Measurements from ENCODE around the gene CDC45.

- no peak for TF ChIP-seq EZH2 (IDR thresholded peaks at IDR 0.05; ENCODE audit: low read length, missing control alignments)
- TF ChIP-seq CTCF (conservative IDR thresholded peaks at IDR 0.05 in 1 of 2, IDR thresholded peaks at IDR 0.05 in 1 of 2; ENCODE audit: low read depth in 1 of 2, low read length in 2 of 2): no peak
These were observed at the start of gene CDC45 for GRCh38 chr22:19479355-19480172.

Measured in fibroblast of lung (primary cell).